ENCODE results near the gene MYOG. TPM values are rescaled to one million over a fixed set of nuclear protein-coding genes. Genes with fewer than 3 reads are reported as not detected.

The MYOG gene
- total and polyA plus RNA-seq, 7 donors = not detected

DNA sequence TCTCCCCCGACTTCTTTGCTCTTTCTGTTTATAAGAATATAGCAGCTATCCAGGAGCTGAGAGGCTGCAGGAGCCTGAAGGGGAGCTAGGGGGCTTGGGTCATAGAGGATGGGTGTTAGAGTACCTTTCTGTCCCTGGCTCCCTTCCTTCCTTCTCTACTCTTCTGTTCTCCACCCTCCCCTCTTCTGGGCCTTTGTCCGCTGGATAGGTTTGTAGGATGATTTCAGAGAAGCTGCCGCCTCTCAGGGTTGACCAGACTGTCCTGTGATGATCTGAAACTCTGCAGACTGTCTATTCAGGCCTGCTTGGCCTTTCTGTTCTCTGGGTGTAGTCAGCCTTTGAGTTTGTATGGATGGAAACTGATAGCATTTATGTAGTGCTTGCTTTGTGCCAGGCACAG lies 33.2 kb downstream of the MYOG start:
- Histone ChIP-seq H3K27me3 (no peaks in the 10 kb centered on the region), H3K9me3 (no peaks in the 10 kb centered on the region), H3K36me3 (peaks cover 0 to 3% (median 0%) of the 10 kb centered on the region in 4 donors), H3K4me3 (no peak overlapping the region), H3K27ac (no peak overlapping the region), H3K4me1 (no peaks in the 10 kb centered on the region)
- TF ChIP-seq EP300 (IDR thresholded peaks at IDR 0.05) = no peak
- no peak for TF ChIP-seq POLR2A (IDR thresholded peaks at IDR 0.05)
- TF ChIP-seq POLR2AphosphoS5 (IDR thresholded peaks at IDR 0.05) = no peak
- TF ChIP-seq, protein P1, sequence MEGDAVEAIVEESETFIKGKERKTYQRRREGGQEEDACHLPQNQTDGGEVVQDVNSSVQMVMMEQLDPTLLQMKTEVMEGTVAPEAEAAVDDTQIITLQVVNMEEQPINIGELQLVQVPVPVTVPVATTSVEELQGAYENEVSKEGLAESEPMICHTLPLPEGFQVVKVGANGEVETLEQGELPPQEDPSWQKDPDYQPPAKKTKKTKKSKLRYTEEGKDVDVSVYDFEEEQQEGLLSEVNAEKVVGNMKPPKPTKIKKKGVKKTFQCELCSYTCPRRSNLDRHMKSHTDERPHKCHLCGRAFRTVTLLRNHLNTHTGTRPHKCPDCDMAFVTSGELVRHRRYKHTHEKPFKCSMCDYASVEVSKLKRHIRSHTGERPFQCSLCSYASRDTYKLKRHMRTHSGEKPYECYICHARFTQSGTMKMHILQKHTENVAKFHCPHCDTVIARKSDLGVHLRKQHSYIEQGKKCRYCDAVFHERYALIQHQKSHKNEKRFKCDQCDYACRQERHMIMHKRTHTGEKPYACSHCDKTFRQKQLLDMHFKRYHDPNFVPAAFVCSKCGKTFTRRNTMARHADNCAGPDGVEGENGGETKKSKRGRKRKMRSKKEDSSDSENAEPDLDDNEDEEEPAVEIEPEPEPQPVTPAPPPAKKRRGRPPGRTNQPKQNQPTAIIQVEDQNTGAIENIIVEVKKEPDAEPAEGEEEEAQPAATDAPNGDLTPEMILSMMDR (IDR thresholded peaks at IDR 0.05) = no peak
- 90 to 91% methylated on average over 3 of the region's 3 CpGs for WGBS, 2 donors
- intact Hi-C loops (cut with DNase I) = no loop called here
- DNase-seq = no peak

DNA sequence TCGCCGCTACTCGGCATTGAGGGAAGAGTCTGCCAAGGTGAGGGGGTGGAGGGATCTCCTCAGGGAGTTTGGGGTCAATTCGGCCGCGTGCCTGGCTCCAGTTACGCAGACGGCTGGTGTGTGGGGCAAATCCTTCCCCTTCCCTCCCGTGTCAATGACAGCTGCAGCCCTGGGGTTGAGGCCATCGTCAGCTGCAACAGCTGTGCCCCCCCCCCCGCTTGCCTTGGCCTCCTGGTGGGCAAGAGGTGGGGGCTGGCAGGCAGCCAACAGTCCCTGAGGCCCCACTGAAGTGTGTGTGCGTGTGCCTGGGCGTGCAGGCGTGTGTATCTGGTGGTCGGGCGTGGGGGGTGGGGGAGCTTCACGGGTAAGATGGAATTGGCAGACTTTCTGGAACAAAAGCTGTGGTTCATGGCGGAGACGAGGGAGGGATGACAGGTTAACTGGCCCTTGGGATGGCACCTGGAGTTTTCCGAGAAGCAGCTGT lies 33.9 kb downstream of the MYOG start:
- H3K27ac ChIP-seq = no peak overlapping the region
- WGBS, 2 donors = 43 to 62% methylated on average over 20 of the region's 20 CpGs
- H3K9me3 ChIP-seq = no peaks in the 10 kb centered on the region
- no peak overlapping the region for H3K4me3 ChIP-seq
- H3K4me1 ChIP-seq = peaks cover 0 to 5% (median 0%) of the 10 kb centered on the region in 4 donors
- intact Hi-C loops (cut with DNase I) = no loop called here
- TF ChIP-seq POLR2AphosphoS5 (IDR thresholded peaks at IDR 0.05) (no peak), POLR2A (IDR thresholded peaks at IDR 0.05) (no peak), EP300 (IDR thresholded peaks at IDR 0.05) (no peak)
- TF ChIP-seq, protein P1 (IDR thresholded peaks at IDR 0.05) = no peak
- DNase-seq = no peak
- no peaks in the 10 kb centered on the region for H3K27me3 ChIP-seq
- peaks cover 0 to 3% (median 0%) of the 10 kb centered on the region in 4 donors for H3K36me3 ChIP-seq

DNA sequence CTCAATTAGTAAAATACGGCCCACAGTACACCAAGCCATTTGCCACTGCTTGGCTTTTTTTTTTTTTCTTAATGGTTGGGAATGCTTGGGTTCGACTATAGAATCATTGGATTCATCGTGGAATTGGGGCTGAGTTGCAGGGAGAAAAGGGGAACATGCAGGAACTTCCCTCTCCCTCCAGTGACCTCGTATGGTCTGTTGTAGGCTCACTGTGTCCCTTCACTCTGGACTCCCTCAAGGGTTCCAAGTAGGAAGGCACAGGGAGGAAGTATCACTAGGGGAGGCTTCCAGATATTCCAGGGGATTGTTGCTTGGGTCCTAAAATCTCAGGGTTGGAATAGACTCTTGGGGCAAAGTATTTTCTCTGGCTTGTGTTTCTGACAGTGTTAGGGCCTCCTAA lies 35.0 kb downstream of the MYOG start:
- Histone ChIP-seq H3K27me3 (no peaks in the 10 kb centered on the region), H3K36me3 (peaks cover 0 to 3% (median 0%) of the 10 kb centered on the region in 4 donors), H3K4me3 (no peak overlapping the region), H3K4me1 (peaks cover 0 to 14% (median 5%) of the 10 kb centered on the region in 4 donors), H3K9me3 (no peaks in the 10 kb centered on the region), H3K27ac (no peak overlapping the region)
- 71 to 90% methylated on average over 4 of the region's 4 CpGs for WGBS, 2 donors
- TF ChIP-seq POLR2A (IDR thresholded peaks at IDR 0.05) (no peak), POLR2AphosphoS5 (IDR thresholded peaks at IDR 0.05) (no peak), EP300 (IDR thresholded peaks at IDR 0.05) (no peak)
- TF ChIP-seq, protein P1 (IDR thresholded peaks at IDR 0.05) = no peak
- intact Hi-C loops (cut with DNase I) = no loop called here
- no peak for DNase-seq

DNA sequence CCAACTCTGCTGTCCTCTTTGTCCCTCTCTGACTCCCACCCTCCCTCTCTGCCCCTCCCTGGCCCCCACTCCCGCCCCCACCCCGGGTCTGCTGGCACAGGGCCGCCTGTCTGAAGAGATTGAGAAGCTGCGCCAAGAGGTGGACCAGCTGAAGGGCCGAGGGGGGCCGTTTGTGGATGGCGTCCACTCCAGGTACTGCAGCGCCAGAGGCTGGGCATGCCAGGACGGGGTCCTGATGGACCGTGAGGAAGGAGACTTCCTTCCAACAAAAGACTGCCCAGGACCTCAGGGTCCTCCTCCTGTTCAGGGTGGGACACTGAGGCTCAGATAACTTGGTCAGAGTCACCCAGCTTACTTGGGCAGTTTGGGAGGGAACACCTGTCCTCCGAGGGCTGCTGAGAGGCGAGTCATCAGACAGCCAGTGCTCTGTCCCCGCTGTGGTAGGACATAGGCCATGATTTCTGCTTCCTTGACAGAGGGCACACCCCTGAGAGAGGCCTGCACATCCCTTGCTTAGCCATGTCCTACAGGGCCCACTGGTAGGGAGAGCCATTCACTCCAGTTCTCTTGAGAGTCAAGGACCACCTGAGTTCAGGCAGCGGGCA lies 36.1 kb downstream of the MYOG start:
- H3K27me3 ChIP-seq = no peaks in the 10 kb centered on the region
- intact Hi-C loops (cut with DNase I) = no loop called here
- H3K27ac ChIP-seq = no peak overlapping the region
- no peaks in the 10 kb centered on the region for H3K9me3 ChIP-seq
- H3K36me3 ChIP-seq = peaks cover 0 to 3% (median 0%) of the 10 kb centered on the region in 4 donors
- no peak overlapping the region for H3K4me3 ChIP-seq
- H3K4me1 ChIP-seq = peaks cover 0 to 14% (median 5%) of the 10 kb centered on the region in 4 donors
- WGBS, 2 donors = 76 to 89% methylated on average over 14 of the region's 14 CpGs
- DNase-seq = no peak
- TF ChIP-seq, protein P1 (IDR thresholded peaks at IDR 0.05) = no peak
- TF ChIP-seq POLR2AphosphoS5 (IDR thresholded peaks at IDR 0.05) (no peak), EP300 (IDR thresholded peaks at IDR 0.05) (no peak), POLR2A (IDR thresholded peaks at IDR 0.05) (no peak)
